Liver (tissue), 9 donors: ENCODE data around the gene PON1. TPM values are rescaled to one million over a fixed set of nuclear protein-coding genes. Genes with fewer than 3 reads are reported as not detected.

ENCODE experiments used
- DNase-seq: peaks from one replicate; pipeline ENCODE4 v3.0.0-alpha.2; 2017; ENCODE audit warnings: low spot score
- H3K27ac ChIP-seq, 2 donors: one replicate each; pipeline ENCODE4 v1.7.0; 2013; ENCODE audit warnings: inconsistent platforms in 2 of 2, low read length in 2 of 2, control low read depth in 1 of 2, low read depth in 1 of 2, mild to moderate bottlenecking in 1 of 2
- H3K27me3 ChIP-seq, 4 donors: one replicate each; pipeline versions ENCODE4 v1.6.1 to v1.7.0; 2013; ENCODE audit warnings: low read length in 3 of 4, inconsistent platforms in 1 of 4, mild to moderate bottlenecking in 1 of 4, moderate library complexity in 1 of 4; ENCODE audit not compliant: control insufficient read depth in 4 of 4, insufficient read depth in 4 of 4
- H3K36me3 ChIP-seq, 4 donors: one replicate each; pipeline versions ENCODE4 v1.6.1 to v1.7.0; 2013; ENCODE audit warnings: low read length in 3 of 4, mild to moderate bottlenecking in 3 of 4, low read depth in 1 of 4, moderate library complexity in 1 of 4; ENCODE audit not compliant: control insufficient read depth in 4 of 4, insufficient read depth in 3 of 4
- H3K4me1 ChIP-seq, 4 donors: one replicate each; pipeline versions ENCODE4 v1.6.1 to v1.7.0; 2013; ENCODE audit warnings: low read length in 3 of 4, mild to moderate bottlenecking in 3 of 4, moderate library complexity in 1 of 4; ENCODE audit not compliant: control insufficient read depth in 4 of 4, insufficient read depth in 4 of 4
- H3K4me3 ChIP-seq, 3 donors: one replicate each; pipeline versions ENCODE4 v1.6.1 to v1.7.0; 2013; ENCODE audit warnings: low read length in 3 of 3, control low read depth in 1 of 3, low read depth in 1 of 3, mild to moderate bottlenecking in 1 of 3
- H3K9ac ChIP-seq, 2 donors: one replicate each; pipeline ENCODE4 v1.7.0; 2013; ENCODE audit warnings: low read length in 2 of 2, mild to moderate bottlenecking in 2 of 2, moderate library complexity in 2 of 2, control low read depth in 1 of 2, low read depth in 1 of 2
- H3K9me3 ChIP-seq, 4 donors: one replicate each; pipeline versions ENCODE4 v1.6.1 to v1.7.0; 2013; ENCODE audit warnings: low read length in 3 of 4; ENCODE audit not compliant: control insufficient read depth in 4 of 4
- ATF3 ChIP-seq: IDR thresholded peaks from 2 replicates; pipeline ENCODE4 v1.6.1; 2016; ENCODE audit warnings: antibody characterized with exemption
- CTCF ChIP-seq: fragments of 150-350 bp; IDR thresholded peaks from 2 replicates; pipeline ENCODE4 v1.5.1; 2017; ENCODE audit warnings: improper control_type of control experiment, low read depth, low read length; ENCODE audit not compliant: missing input control
- EGR1 ChIP-seq, 2 donors: IDR thresholded peaks; 2 replicates each; pipeline ENCODE4 v1.6.1; 2016 to 2018; ENCODE audit warnings: antibody characterized with exemption in 2 of 2, low read depth in 2 of 2
- FOXA1 ChIP-seq: IDR thresholded peaks from 2 replicates; pipeline ENCODE4 v1.6.1; 2016; ENCODE audit warnings: antibody characterized with exemption
- FOXA2 ChIP-seq: IDR thresholded peaks from 2 replicates; pipeline ENCODE4 v1.6.1; 2016; ENCODE audit warnings: antibody characterized with exemption
- GABPA ChIP-seq, 2 donors: IDR thresholded peaks in 1 of 2; conservative IDR thresholded peaks in 1 of 2; 2 replicates each; pipeline ENCODE4 v1.6.1; 2016; ENCODE audit warnings: antibody characterized with exemption in 2 of 2, mild to moderate bottlenecking in 1 of 2, moderate library complexity in 1 of 2
- HNF4A ChIP-seq, 2 donors: conservative IDR thresholded peaks; 2 replicates each; pipeline ENCODE4 v1.6.1; 2016; ENCODE audit warnings: antibody characterized with exemption in 2 of 2, mild to moderate bottlenecking in 2 of 2
- HNF4G ChIP-seq: IDR thresholded peaks from 2 replicates; pipeline ENCODE4 v1.6.1; 2016; ENCODE audit warnings: antibody characterized with exemption
- JUND ChIP-seq, 2 donors: IDR thresholded peaks; 2 replicates each; pipeline ENCODE4 v1.6.1; 2016; ENCODE audit warnings: antibody characterized with exemption in 2 of 2
- MAX ChIP-seq: IDR thresholded peaks from 2 replicates; pipeline ENCODE4 v1.6.1; 2016; ENCODE audit warnings: antibody characterized with exemption
- NR2F2 ChIP-seq: IDR thresholded peaks from 2 replicates; pipeline ENCODE4 v1.6.1; 2016; ENCODE audit warnings: antibody characterized with exemption
- RAD21 ChIP-seq, 2 donors: IDR thresholded peaks; 2 replicates each; pipeline ENCODE4 v1.6.1; 2016; ENCODE audit warnings: antibody characterized with exemption in 2 of 2, mild to moderate bottlenecking in 2 of 2
- REST ChIP-seq: IDR thresholded peaks from 2 replicates; pipeline ENCODE4 v1.6.1; 2016; ENCODE audit warnings: antibody characterized with exemption, mild to moderate bottlenecking
- RXRA ChIP-seq, 2 donors: IDR thresholded peaks; 2 replicates each; pipeline ENCODE4 v1.6.1; 2017 to 2018; ENCODE audit warnings: antibody characterized with exemption in 2 of 2, mild to moderate bottlenecking in 1 of 2
- SP1 ChIP-seq: IDR thresholded peaks from 2 replicates; pipeline ENCODE4 v1.6.1; 2018; ENCODE audit warnings: antibody characterized with exemption, mild to moderate bottlenecking
- TAF1 ChIP-seq: conservative IDR thresholded peaks from 2 replicates; pipeline ENCODE4 v1.6.1; 2016; ENCODE audit warnings: antibody characterized with exemption, mild to moderate bottlenecking
- YY1 ChIP-seq: IDR thresholded peaks from 2 replicates; pipeline ENCODE4 v1.6.1; 2016; ENCODE audit warnings: antibody characterized with exemption, mild to moderate bottlenecking
- ZBTB33 ChIP-seq: IDR thresholded peaks from 2 replicates; pipeline ENCODE4 v1.6.1; 2016; ENCODE audit warnings: antibody characterized with exemption
- WGBS: extraction: QIAGEN DNeasy Blood & Tissue Kit; methylation state at CpG from one replicate; pipeline ENCODE4 v1.1.7; 2013; 5-methylcytosine and 5-hydroxymethylcytosine counted together
- polyA plus RNA-seq, 2 donors: library from polyadenylated mRNA; stranded (reverse) in 1 of 2; unstranded in 1 of 2; fragments of 200-250 nt in 1 of 2; fragments of >200 nt in 1 of 2; fragmentation: Nextera tagmentation in 1 of 2; extraction: Ambion mirVana in 1 of 2; gene quantifications; one replicate each; pipeline versions ENCODE4 v1.2.1 to v1.2.3, GENCODE V29; 2013 to 2015
- total RNA-seq, 2 donors: library from RNA; depleted of rRNA; stranded (reverse); fragments of >200 nt; gene quantifications; one replicate each; pipeline ENCODE4 v1.2.3, GENCODE V29; 2014
- donor health status: healthy.
- donor health status: healthy.
- donor health status: healthy.
- donor health status: healthy.
- donor health status: healthy.

PON1 gene
- total and polyA plus RNA-seq, 4 donors, result 54.8 to 1,101 (median 207) TPM

GRCh38 chr7:95298091-95298490 is 26.2 kb downstream of the PON1 start:
- 96% methylated on average over 3 of the region's 3 CpGs for WGBS
- no peaks in the 10 kb centered on the region for H3K27me3 ChIP-seq
- no peak for DNase-seq
- H3K9ac ChIP-seq, result no peak overlapping the region
- TF ChIP-seq RAD21 (IDR thresholded peaks at IDR 0.05) (no peak), MAX (no peak), ATF3 (no peak), FOXA2 (no peak), NR2F2 (no peak), YY1 (no peak), GABPA (IDR thresholded peaks at IDR 0.05 in 1 of 2, conservative IDR thresholded peaks at IDR 0.05 in 1 of 2) (no peak), EGR1 (IDR thresholded peaks at IDR 0.05; ENCODE audit: low read depth in 2 of 2) (no peak), CTCF (no peak), RXRA (IDR thresholded peaks at IDR 0.05) (no peak), HNF4A (conservative IDR thresholded peaks at IDR 0.05) (no peak)
- H3K27ac ChIP-seq, result no peak overlapping the region
- H3K4me1 ChIP-seq, result peaks cover 0 to 18% (median under 1%) of the 10 kb centered on the region in 4 donors
- H3K9me3 ChIP-seq, result no peaks in the 10 kb centered on the region
- peaks cover 0 to 27% (median 9%) of the 10 kb centered on the region in 4 donors for H3K36me3 ChIP-seq
- H3K4me3 ChIP-seq, result no peak overlapping the region

GRCh38 chr7:95297041-95297440 is 27.3 kb downstream of the PON1 start:
- TF ChIP-seq HNF4G, result no peak
- no peak for TF ChIP-seq FOXA2
- no peak for TF ChIP-seq NR2F2
- TF ChIP-seq TAF1, result no peak
- TF ChIP-seq SP1, result no peak
- no peak for TF ChIP-seq ATF3
- TF ChIP-seq CTCF, result no peak
- no peak for TF ChIP-seq ZBTB33
- TF ChIP-seq REST, result no peak
- no peak for TF ChIP-seq RAD21 (IDR thresholded peaks at IDR 0.05)
- TF ChIP-seq MAX, result no peak
- TF ChIP-seq RXRA (IDR thresholded peaks at IDR 0.05), result no peak
- no peak for TF ChIP-seq FOXA1
- no peak for TF ChIP-seq YY1
- no peak for TF ChIP-seq JUND (IDR thresholded peaks at IDR 0.05)
- no peak for TF ChIP-seq EGR1 (IDR thresholded peaks at IDR 0.05; ENCODE audit: low read depth in 2 of 2)
- no peak overlapping the region for H3K4me3 ChIP-seq
- H3K27me3 ChIP-seq, result no peaks in the 10 kb centered on the region
- H3K4me1 ChIP-seq, result peaks cover 0 to 18% (median under 1%) of the 10 kb centered on the region in 4 donors
- DNase-seq, result no peak
- H3K9me3 ChIP-seq, result no peaks in the 10 kb centered on the region
- peaks cover 0 to 17% (median 4%) of the 10 kb centered on the region in 4 donors for H3K36me3 ChIP-seq
- H3K27ac ChIP-seq, result no peak overlapping the region
- WGBS, result 90% methylated on average over 1 of the region's 1 CpG
- H3K9ac ChIP-seq, result no peak overlapping the region
